ENCODE measurements around the gene CFAP52.
"Not testable (repeated sequence)": the region's sequence is repeated elsewhere in the genome, so short reads cannot be mapped to it uniquely, and the experiment has no call there.

CFAP52 gene

DNA sequence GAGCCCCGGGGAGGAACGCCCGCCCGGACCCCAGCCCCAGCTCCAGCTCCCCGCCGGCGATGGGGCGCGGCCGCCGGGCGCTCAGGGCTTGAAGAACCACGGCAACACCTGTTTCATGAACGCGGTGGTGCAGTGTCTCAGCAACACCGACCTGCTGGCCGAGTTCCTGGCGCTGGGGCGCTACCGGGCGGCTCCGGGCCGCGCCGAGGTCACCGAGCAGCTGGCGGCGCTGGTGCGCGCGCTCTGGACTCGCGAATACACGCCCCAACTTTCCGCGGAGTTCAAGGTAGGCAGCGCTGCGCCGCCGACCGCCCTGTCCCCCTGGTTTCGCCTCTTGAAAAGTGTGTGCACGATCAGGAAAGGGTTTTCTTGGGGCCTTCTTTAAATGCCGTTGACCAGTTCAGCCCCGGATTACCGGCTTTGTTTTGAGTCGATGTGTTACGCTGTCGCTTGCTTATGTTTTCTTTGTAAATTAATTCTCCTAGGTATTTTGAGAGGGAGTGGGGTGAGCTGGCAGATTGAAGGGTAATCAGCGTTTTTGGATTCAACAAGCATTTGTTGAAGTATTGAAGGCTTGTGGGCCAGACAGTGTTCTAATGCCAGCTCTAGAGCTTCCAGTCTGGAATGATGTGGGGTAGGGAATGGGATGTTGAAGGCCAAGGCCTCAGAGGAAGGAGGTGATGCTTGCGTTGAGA is 69.6 kb downstream of the CFAP52 start:
- no peak for DNase-seq (ENCODE audit: low read depth, low spot score)

DNA sequence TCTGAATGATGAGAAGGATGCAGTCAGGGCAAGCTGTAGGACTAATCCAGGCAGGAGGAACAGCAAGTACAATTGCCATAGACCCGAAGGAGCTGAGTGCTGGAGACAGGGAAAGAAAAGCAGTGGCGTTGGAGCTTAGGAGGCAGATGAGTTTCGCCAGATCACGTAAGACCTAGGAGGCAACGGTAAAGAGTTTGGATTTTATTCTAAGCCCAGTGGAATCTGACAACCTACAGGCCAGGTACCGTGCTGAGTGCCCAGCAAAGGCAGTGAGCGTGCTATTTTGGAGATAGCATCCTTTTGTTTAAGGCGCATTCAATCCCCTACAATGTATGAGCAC is 70.1 kb downstream of the CFAP52 start:
- DNase-seq (ENCODE audit: low read depth, low spot score): no peak

DNA sequence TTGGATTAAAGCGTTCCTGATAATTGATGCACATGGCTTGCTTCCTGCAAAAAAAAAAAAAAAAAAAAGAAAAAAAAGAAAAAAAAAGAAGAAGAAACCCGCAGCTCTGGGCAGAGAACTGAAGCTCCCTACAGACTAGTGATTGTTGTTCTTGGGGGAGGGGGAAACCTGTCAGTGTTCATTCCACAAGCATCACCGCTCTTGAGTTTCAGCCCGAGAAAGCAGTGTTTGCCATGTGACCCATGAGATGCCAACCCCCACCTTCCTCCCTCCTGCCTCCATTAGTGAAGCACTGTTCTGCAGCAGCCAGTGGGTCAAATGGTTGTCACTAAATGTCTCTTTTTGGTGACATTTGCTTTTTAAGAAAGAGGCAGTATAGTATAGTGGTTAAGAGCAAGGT is 70.6 kb downstream of the CFAP52 start:
- no peak for DNase-seq (ENCODE audit: low read depth, low spot score)

GRCh38 chr17:9648521-9649110 is 72.2 kb downstream of the CFAP52 start:
- DNase-seq (ENCODE audit: low read depth, low spot score): no peak

GRCh38 chr17:9658593-9659211 is 82.3 kb downstream of the CFAP52 start:
- peak; percentile 32 for DNase-seq (ENCODE audit: low read depth, low spot score)

DNA sequence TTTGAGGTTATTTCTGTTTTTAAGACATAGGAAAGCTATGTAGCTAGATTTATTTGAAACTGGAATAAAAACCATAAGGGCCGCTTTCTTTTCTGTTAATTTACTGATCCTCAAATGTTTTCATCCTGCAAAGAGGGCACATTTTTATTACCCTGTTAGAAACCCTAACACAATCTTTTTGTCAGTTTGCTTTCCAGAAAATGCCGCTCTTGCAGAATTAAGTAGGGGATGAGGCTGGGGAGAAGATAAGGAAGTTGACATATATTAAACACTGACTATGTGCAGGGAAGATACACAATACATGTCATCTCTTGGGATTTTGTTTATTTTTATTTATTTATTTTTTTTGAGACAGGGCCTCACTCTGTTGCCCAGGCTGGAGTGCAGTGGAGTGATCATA is 84.6 kb downstream of the CFAP52 start:
- no peak for DNase-seq (ENCODE audit: low read depth, low spot score)

DNA sequence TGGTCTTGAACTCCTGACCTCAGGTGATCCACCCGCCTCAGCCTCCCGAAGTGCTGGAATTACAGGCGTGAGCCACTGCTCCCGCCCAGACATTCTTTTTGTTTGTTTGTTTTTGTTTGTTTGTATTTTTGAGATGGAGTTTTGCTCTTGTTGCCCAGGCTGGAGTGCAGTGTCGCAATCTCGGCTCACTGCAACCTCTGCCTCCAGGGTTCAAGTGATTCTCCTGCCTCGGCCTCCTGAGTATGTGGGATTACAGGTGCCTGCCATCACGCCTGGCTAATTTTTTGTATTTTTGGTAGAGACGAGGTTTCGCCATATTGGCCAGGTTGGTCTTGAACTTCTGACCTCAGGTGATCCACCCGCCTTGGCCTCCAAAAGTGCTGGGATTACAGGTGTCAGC is 87.1 kb downstream of the CFAP52 start:
- not testable (repeated sequence) for DNase-seq (ENCODE audit: low read depth, low spot score)

- DNase-seq (ENCODE audit: low read depth, low spot score): no peak
Measured at GRCh38 chr17:9666461-9667050, 90.1 kb downstream of the CFAP52 start.

DNA sequence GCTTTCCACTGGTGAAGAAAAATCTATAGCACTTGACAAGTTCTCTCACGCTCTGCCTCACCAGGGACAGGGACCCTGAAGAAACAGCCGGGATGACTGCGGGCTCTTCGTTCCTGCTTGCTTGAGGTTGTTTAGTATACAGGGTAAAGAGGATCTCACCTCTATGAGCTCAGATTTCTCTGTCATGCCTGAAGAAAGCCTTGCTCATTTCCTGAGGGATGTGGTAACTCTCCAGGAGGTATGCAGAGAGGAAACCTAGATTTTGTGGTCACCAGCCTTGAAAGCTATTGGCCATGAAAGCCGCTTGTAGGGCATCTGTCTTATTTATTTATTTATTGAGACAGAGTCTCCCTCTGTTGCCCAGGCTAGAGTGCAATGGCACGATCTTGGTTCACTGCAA is 92.1 kb downstream of the CFAP52 start:
- peak; percentile 18 for DNase-seq (ENCODE audit: low read depth, low spot score)

GRCh38 chr17:9669551-9670008 is 93.1 kb downstream of the CFAP52 start:
- DNase-seq (ENCODE audit: low read depth, low spot score): no peak

GRCh38 chr17:9670596-9670995 is 94.2 kb downstream of the CFAP52 start:
- no peak for DNase-seq (ENCODE audit: low read depth, low spot score)

GRCh38 chr17:9671559-9671958 is 95.1 kb downstream of the CFAP52 start:
- no peak for DNase-seq (ENCODE audit: low read depth, low spot score)

GRCh38 chr17:9672266-9672665 is 95.8 kb downstream of the CFAP52 start:
- no peak for DNase-seq (ENCODE audit: low read depth, low spot score)

GRCh38 chr17:9672691-9673090 is 96.2 kb downstream of the CFAP52 start:
- DNase-seq (ENCODE audit: low read depth, low spot score): no peak

- no peak for DNase-seq (ENCODE audit: low read depth, low spot score)
Measured at GRCh38 chr17:9676084-9676483, 99.6 kb downstream of the CFAP52 start.

DNA sequence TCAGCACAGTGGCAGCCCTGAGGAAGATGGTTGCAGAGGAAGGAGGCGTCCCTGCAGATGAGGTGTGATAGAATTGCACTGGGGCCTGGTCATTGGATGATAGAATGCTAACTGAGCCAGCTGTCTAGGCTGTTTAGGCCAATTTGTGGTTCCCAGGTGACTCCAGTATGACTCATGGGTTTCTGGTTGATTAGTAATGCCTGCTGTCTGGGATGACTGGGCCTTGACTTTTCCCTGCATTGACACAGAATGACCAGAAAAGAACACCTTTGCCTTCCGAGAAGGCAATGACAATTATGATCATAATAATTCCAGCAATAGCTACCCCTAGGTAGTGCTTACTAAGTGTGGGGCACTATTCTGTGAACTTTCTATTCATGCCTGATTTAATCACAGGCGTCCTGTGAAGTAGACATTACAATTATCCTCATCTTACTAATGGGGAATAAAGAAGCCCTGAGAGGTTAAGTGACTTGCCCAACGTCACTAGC is 100.4 kb downstream of the CFAP52 start:
- no peak for DNase-seq (ENCODE audit: low read depth, low spot score)

- DNase-seq (ENCODE audit: low read depth, low spot score): no peak
Measured at GRCh38 chr17:9677411-9677810, 101.0 kb downstream of the CFAP52 start.

GRCh38 chr17:9677896-9678295 is 101.5 kb downstream of the CFAP52 start:
- DNase-seq (ENCODE audit: low read depth, low spot score): no peak

DNA sequence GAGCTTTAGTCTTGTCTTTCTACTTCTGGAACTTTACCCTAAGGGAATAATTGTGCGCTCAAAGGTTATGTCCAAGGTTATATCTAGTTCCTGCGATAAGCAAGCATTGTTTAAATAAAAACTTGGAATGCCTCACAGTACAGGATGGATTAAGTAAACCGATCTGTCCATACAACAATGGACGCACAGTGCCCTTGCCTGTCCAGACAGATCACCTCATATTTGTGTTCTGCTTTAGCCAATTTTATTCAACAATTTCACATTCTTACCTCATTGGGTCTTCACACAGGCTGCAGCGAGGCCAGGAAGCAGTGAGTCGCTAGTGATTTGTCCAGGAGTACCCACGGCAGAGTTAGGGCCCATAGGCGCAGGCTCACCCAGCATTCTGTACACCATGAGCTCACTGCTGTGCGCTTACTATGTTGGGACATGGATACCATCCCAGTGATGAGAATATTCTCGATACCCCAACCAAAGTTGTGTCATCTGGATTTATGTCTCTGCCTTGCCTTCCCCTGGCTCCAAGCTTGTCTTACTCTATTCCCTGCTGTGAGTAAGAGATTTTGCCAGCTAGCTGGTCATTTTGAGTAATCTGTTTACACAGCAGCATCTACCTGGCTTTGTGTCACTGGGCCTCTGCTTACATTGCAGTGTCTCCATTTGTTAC is 108.6 kb downstream of the CFAP52 start:
- DNase-seq (ENCODE audit: low read depth, low spot score): no peak

Data from smooth muscle cell of the brain vasculature (primary cell).